Stimulated activated CD4-positive, alpha-beta T cell treated with anti-CD3 and anti-CD28 coated beads, Interleukin-4, amount 100 ng/mL, for 1 hour (primary cell): Measurements from ENCODE around the gene C4BPA.

ENCODE experiments used
- DNase-seq: peaks from one replicate; pipeline ENCODE4 v3.0.0-alpha.2; 2020

The C4BPA gene

GRCh38 chr1:207194197-207194596 is 90.2 kb downstream of the C4BPA start:
- no peak for DNase-seq
